Daoy (cell line): ENCODE measurements around the gene SGMS1. TPM values are rescaled to one million over a fixed set of nuclear protein-coding genes. Genes with fewer than 3 reads are reported as not detected.
A peak's percentile ranks its signal among the peaks of the same experiment; 100 is the strongest.
"Not testable (repeated sequence)": the region's sequence is repeated elsewhere in the genome, so short reads cannot be mapped to it uniquely, and the experiment has no call there.

Experiments
- DNase-seq: peaks from one replicate; pipeline ENCODE4 v3.0.0-alpha.2; 2015; ENCODE audit warnings: low read depth
- total RNA-seq: library from RNA; depleted of rRNA; stranded (reverse); fragments of >200 nt; shearing (Covaris generic); gene quantifications from 2 replicates; pipeline ENCODE4 v1.2.3, GENCODE V29; 2014

The SGMS1 gene
- total RNA-seq, 1 experiment from 2014 or later, result 13.5 TPM

DNA sequence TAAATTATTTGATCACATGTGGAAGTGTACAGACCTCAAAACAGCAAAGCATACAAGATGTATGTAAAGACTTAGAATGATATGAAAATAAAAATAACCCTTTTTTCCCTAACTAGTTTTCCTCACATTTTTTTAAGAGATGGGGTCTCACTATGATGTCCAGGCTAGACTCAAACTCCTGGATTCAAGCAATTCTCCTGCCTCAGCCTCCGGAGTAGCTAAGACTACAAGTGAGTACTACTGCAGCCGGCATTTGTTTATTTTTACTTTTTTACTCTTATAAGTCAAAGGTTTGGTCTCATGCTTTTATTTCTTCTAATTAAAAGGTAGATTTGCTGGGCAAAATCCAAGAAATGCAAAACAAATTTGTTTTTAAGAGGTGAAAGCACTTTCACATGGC lies 248.0 kb downstream of the SGMS1 start:
- no peak for DNase-seq

DNA sequence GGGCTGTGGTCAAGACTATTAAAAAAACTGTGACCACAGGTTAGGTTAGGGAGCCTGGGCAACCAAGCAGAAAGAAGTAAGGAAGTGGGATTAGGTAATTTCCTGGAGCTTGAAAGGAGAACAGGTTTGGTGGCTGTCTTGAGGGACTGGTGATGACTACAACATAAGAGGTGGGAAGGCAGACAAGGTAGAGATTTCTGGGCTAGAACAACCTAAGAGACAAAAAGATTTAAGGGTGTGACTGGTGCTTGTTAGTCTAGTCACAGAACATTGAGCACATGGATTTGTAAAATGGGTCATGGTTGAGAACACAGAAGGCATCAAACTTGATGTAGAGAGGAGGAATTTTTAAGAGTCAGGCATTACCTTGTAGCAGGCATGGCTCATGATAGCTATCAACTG lies 248.7 kb downstream of the SGMS1 start:
- DNase-seq, result no peak

DNA sequence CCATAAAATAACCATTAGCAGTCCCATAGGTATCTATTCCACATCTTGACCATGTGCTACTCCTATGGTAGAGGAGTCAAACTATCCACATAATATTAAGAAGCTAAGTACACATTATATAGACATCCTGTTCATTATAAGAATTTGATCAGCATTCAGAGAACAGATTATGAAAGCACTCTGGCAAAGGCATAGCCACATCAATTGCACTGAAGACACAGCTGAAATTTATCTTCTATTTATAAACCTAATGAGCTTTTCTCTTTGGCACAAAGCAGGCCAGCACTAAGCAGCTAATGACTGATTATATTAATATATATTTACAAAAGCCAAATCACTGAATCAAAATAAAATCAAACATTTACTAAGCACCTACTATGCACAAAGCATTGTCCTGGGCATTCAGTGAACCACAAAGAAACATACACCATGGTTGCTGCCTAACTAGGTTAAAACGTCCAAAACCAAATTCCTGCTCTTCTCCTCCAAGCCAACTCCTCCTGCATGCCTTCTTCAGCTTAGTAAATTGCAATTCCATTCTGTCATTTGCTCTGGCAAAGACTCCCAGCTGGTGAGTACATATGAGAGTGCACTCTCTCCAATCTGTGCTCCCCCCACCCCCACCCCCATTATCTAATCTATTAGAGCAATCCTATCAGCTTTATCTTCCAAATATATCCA lies 249.8 kb downstream of the SGMS1 start:
- no peak for DNase-seq

DNA sequence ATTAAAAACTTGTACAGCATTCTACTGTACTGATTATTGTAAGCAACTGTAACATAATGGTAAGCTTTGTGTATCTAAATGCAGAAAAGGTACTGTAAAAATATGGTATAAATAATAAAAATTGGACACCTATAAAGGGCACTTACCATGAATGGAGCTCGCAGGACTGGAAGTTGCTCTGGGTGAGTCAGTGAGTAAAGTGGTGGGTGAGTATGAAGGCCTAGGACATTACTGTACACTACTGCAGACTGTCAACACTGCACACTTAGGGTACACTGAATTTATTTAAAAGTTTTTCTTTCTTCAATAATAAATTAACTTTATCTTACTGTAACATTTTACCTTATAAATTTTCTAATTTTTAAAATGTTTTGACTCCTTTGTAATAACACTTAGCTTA lies 253.8 kb downstream of the SGMS1 start:
- DNase-seq, result no peak

DNA sequence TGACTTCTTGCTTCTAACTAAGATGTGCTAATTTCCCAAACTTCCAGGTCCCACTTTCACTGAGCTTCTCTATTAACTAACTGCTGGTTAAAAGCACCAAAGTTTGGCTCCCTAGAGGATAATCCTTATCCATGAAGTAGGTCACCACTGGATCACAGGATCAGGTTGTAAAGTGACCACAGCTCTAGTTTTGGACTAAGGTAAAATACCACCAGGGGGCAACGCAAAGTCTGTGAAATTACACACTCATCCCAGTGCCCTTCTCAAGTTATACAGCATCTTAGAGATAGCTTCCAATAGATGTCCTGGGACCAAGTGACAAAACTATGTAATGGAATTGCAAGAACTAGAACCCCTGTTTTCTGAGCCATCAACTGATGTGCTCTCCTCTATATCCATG lies 256.0 kb downstream of the SGMS1 start:
- peak; percentile 14 for DNase-seq

DNA sequence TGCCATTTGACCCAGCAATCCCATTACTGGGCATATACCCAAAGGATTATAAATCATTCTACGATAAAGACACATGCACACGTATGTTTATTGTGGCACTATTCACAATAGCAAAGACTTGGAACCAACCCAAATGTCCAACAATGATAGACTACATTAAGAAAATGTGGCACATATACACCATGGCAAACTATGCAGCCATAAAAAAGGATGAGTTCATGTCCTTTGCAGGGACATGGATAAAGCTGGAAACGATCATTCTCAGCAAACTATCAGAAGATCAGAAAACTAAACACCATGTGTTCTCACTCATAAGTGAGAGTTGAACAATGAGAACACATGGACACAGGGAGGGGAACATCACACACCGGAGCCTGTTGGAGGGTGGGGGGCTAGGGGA lies 257.3 kb downstream of the SGMS1 start:
- not testable (repeated sequence) for DNase-seq

DNA sequence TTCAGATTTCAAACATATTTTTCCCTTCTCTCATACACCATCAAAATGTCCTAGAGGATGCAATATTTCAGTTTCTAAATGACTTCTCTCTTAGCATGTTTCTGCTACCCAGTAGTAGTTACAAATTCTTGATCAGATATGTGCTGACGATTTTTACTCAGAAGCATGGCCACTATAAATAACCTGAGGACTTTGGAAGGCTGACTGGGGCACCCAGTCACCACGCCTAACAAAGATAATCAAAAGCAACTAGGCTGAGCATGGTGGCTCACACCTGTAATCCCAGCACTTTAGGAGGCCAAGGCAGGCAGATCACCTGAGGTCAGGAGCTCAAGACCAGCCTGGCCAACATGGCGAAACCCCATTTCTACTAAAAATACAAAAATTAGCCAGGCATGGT lies 259.0 kb downstream of the SGMS1 start:
- DNase-seq, result not testable (repeated sequence)

DNA sequence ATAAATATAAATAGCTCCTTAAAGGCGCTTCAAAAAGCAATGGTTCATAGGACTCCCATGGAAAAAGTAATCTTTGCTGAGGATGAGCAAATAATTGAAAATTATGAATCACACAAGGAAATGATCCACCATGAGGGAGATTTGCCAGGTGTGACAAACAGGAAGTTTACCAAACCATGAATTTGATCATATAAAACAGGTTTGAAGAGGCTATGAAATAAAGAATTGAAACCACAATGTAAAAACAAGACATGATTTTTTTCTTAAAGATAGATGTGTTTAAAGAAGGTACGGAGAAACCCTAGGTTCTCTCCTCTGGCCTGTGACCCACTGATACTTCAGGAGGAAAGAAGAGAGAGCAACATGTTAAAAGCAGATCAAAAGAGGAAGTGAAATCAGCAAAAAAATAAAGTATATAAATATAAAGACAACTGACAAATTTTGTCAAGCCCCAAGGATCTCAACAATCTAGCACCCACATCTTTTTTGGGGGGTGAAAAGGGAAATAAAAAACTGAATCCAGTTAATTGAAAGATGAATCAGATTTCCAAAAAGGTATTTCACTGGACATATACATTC lies 261.1 kb downstream of the SGMS1 start:
- DNase-seq, result no peak

DNA sequence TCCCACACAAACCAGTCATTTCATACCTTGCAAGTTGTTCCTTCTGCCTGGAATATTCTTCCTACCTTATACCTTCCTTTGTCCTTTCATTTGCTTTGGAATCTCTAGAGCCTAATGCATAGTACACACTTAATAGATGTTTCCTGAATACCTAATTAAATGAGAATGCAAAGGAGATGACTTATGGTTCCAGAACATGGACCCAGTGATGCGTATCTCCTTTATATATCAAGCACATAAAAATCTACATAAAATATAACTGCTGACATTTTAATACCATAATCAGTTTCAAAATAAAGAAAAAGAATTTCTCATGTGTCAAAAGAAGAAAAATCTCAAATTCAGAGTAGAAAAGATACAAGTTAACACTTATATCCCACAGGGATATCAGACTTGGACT lies 261.8 kb downstream of the SGMS1 start:
- no peak for DNase-seq

DNA sequence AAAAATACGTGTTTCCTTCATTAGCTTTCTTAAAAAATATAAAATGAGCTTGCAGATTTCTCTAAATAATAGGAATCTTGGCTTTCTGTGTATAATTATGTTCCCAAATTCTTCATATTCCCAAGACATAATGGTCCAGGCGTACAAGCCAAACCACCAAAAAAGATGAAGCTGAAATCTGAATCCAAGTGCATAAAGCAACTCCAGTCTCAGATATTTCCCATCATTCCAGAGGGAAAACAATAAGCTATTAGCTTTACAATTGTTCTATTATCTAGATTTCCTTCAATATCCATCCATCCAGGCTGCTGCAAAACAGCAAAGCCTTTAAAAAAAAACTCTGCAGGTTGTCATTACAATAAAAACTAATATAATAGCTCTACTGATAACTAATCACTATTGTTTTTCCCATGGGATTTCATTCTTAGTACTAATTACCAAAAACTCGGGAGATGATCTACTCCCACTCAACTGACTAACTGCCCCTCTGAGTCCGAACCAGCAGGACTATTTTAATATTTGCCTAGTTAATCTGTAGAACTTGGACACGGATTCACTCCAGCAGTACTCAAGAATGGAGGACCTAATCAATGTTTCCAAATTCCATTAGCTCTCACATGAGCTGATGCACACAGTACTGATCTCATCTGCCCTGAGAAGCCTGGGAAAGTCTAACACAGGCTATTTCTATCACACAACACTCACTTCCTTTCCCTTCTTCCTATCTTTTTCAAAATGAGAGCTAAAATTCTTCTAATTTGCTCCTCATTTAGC lies 263.5 kb downstream of the SGMS1 start:
- no peak for DNase-seq

DNA sequence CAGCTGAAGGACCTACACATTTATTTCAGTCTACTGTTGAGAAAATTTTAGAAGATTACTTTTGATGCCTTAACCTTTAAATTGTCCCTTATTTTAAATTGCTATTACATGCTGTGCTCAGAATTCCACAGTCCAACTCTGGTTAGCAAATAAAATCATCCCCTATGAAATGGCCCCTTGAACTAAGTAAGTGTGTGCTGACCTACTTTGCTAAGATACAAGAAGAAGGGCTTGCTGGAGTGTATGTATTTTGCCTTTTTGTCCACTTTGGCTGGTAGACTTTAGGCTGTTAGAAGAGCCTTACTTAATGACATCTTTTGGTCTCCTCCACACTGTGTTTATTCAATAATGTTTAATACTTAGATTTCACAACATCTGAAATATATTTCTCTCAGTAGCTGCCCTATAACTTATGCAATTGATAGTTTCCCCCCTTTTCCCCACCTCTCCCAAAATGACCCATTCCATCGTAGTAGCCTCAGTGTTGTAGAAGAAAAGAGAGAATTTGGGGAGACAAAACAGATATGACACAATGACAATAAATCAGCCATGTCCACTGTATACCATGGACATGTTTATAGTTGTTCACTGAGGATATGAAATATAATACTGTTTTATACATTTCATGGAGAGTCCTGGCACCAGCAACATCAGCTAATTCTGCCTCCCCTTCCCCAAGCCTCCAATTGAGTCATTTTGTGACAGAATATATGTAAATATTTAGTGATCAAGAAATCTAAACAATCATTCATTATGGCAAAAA lies 264.6 kb downstream of the SGMS1 start:
- no peak for DNase-seq

DNA sequence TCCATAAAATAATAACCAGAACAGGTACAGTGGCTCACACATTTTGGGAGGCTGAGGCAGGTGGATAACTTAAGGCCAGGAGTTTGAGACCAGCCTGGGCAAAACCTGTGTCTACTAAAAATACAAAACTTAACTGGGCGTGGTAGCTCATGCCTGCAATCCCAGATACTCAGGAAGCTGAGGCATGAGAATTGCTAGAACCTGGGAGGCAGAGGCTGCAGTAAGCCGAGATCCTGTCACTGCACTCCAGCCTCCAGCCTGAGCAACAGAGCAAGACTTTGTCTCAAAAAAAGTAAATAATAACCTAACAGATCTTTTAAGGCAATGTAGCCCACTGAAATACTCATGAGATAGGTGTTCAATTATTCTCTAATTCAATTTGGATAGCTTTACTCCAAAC lies 265.3 kb downstream of the SGMS1 start:
- no peak for DNase-seq

DNA sequence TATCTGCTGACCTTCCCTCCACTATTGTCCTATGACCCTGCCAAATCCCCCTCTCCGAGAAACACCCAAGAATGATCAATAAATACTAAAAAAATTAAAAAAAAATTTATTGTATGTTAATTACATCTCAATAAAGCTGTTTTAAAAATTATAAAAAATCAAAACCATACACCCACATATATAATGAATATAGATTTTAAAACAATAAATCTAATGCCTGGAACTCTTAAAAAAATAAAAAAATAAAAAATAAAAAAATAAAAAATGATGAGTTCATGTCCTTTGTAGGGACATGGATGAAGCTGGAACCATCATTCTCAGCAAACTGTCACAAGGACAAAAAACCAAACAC lies 267.3 kb downstream of the SGMS1 start:
- not testable (repeated sequence) for DNase-seq

DNA sequence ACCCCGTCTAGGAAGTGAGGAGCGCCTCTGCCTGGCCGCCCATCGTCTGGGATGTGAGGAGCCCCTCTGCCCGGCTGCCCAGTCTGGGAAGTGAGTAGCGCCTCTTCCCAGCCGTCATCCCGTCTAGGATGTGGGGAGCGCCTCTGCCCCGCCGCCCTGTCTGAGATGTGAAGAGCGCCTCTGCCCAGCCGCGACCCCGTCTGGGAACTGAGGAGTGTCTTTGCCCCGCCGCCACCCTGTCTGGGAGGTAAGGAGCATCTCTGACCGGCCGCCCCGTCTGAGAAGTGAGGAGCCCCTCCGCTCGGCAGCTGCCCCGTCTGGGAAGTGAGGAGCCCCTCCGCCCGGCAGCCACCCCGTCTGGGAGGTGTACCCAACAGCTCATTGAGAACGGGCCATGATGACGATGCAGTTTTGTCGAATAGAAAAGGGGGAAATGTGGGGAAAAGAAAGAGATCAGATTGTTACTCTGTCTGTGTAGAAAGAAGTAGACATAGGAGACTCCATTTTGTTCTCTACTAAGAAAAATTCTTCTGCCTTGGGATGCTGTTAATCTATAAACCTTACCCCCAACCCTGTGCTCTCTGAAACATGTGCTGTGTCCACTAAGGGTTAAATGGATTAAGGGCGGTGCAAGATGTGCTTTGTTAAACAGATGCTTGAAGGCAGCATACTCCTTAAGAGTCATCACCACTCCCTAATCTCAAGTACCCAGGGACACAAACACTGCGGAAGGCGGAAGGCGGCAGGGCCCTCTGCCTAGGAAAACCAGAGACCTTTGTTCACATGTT lies 267.9 kb downstream of the SGMS1 start:
- DNase-seq, result not testable (repeated sequence)

DNA sequence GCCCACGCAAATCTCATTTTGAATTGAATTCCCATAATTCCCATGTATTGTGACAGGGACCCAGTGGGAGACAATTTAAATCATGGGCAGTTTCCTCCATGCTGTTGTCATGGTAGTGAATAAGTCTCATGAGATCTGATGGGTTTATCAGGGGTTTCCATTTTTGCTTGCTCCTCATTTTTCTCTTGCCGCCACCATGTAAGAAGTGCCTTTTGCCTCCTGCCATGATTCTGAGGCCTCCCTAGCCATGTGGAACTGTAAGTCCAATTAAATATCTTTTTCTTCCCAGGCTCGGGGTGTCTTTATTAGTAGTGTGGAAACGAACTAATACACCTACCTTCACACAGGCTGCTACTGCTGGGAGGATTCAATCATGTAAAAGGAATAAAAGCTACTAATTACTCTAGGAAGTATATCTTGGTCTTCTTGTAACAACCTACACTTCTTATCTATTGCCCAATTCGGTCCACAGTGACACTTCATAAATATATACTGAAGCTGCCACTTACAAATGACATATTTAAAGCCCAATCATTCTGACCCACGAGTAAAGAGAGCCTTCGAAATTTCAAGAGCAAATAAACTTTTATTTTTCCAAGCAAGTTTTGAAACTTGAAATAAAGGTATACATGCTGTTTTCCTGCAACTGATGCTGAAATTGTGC lies 272.1 kb downstream of the SGMS1 start:
- DNase-seq, result no peak

DNA sequence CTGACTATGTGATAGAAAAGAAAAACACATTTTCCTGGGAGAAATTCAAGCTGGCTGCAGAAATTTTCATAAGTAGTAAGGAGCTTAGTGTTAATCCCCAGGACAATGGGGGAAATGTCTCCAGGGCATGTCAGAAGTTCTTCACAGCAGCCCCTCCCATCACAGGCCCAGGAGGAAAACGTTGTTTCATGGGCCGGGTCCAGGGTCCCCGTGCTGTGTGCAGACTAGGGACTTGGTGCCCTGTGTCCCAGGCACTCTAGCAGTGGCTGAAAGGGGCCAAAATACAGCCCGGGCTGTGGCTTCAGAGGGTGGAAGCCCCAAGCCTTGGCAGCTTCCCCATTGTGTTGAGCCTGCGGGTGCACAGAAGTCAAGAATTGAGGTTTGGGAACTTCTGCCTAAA lies 273.4 kb downstream of the SGMS1 start:
- DNase-seq, result no peak

DNA sequence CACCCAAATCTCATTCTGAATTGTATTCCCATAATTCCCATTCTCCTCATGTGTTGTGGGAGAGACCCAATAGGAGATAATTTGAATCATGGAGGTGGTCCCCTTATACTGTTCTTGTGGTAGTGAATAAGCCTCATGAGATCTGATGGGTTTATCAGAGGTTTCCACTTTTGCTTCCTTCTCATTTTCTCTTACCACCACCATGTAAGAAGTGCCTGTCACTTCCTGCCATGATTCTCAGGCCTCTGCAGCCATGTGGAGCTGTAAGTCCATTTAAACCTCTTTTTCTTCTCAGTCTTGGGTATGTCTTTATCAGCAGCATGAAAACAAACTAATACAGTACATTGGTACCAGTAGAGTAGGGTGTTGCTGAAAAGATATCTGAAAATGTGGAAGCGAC lies 274.2 kb downstream of the SGMS1 start:
- no peak for DNase-seq

DNA sequence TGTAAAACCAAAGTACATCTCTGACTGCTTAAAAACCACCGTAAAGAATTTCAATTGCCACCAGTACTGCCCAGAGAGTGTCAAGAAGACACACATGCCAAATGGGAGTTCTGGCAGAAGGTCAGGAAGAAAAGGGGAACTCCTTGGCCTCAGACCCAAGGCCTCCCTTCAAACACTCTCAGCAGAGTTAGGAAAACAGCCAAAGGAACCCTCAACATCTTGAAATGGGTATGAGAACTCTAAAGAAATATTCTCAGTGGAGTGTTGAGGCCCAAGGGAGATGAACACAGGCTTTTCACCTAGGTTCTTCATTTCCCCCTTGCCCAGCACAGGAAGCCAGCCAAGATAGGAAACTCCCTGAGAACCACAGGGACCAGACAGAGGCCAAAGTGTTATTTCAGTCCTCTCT lies 276.4 kb downstream of the SGMS1 start:
- no peak for DNase-seq

DNA sequence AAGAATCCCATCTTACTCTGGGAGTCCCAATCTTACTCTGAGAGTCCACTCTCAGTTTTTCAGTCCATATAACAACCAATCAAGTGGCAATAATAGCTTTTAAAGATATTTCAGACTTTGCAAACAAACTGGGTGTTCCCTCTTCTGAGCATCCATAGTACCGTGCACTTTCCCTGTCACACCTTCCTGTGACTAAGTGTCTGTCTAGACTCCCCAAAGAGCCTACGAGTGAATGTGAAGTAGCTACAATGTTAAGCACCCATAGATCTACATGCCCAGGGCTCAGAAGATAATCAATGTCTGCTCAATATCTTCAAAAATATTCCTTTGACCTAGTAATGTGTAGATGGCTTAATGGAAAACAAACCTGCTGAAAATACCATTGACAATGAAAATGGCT lies 276.8 kb downstream of the SGMS1 start:
- no peak for DNase-seq

DNA sequence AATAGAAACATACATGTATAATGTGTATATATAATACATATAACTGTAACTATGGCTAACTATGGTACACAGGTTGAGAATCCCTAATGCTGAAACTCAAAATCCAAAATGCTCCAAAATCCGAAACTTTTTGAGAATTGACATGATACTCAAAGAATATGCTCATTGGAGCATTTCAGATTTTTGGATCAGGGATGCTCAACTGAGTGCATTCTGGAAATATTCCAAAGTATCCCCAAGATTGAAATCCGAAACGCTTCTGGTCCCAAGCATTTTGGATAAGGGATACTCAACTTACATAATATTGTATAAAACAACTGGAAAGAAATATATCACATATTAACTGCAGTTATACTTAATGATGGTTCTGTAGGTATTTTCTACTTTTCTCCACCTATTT lies 278.2 kb downstream of the SGMS1 start:
- no peak for DNase-seq

DNA sequence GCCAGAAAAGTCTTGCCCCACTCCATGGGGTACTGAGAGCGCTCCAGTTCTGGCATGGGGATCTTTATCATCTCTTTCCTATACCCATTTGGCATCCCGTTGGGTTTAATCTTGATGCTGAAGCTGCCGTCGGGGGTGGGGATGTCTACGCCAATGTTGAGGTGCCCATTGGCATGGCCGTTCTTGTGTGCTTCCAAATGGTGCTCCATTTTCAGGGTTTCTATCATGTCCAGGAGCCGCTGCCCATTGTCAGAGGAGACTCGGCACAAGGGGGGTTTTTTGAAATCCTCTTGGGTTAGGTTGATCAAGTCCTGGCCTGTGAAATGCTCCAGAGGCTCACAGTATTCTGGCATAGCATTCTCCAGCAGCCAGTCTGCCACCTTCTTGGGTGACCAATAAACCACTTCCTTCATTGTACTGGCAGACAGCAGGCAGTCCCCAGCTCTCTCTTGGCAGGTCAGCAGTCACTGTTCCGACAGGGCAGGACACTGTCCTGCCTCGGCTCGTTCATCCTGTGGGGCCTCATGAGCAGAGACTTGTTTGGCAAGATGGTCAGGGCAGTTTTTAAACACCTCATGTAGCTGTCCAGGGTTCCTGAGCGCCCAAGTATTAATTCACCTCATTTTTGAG lies 279.9 kb downstream of the SGMS1 start:
- DNase-seq, result no peak
